Stimulated activated naive CD8-positive, alpha-beta T cell treated with anti-CD3 and anti-CD28 coated beads, Interleukin-15, Interleukin-2, amounts not matched to agents 100 ng/mL and 50 ng/mL, for 24 hours (primary cell): ENCODE measurements around the gene GPS1.

ENCODE experiments used
- H3K27ac Mint-ChIP-seq: one replicate; pipeline ENCODE4 v1.8.0; 2021; ENCODE audit warnings: mild to moderate bottlenecking, mixed read lengths
- H3K27me3 Mint-ChIP-seq: one replicate; pipeline ENCODE4 v1.8.0; 2021; ENCODE audit warnings: mixed read lengths
- H3K36me3 Mint-ChIP-seq: one replicate; pipeline ENCODE4 v1.8.0; 2021; ENCODE audit warnings: low read depth, mixed read lengths
- H3K4me1 Mint-ChIP-seq: one replicate; pipeline ENCODE4 v1.8.0; 2021; ENCODE audit warnings: low read depth, mixed read lengths
- H3K4me3 Mint-ChIP-seq: one replicate; pipeline ENCODE4 v1.8.0; 2021; ENCODE audit warnings: mild to moderate bottlenecking, mixed read lengths
- H3K9me3 Mint-ChIP-seq: one replicate; pipeline ENCODE4 v1.8.0; 2021; ENCODE audit warnings: mixed read lengths

GPS1 gene

GRCh38 chr17:82086941-82087906 is 35.5 kb downstream of the GPS1 start:
- Mint-ChIP-seq H3K4me1 (no peaks in the 10 kb centered on the region), H3K9me3 (no peaks in the 10 kb centered on the region)

GRCh38 chr17:82087961-82088837 is 36.5 kb downstream of the GPS1 start:
- Mint-ChIP-seq H3K27me3 (no peaks in the 10 kb centered on the region), H3K4me3 (no peak overlapping the region), H3K27ac (no peak overlapping the region), H3K9me3 (no peaks in the 10 kb centered on the region), H3K4me1 (no peaks in the 10 kb centered on the region), H3K36me3 (peaks cover 6% of the 10 kb centered on the region)

More at GRCh38 chr17:82086941-82087906, 35.5 kb downstream of the GPS1 start:
- Mint-ChIP-seq H3K36me3 (peaks cover 4% of the 10 kb centered on the region), H3K27ac (no peak overlapping the region), H3K27me3 (no peaks in the 10 kb centered on the region), H3K4me3 (no peak overlapping the region)

- Mint-ChIP-seq H3K36me3 (peaks cover 8% of the 10 kb centered on the region), H3K27ac (no peak overlapping the region), H3K9me3 (no peaks in the 10 kb centered on the region), H3K4me3 (no peak overlapping the region), H3K4me1 (no peaks in the 10 kb centered on the region), H3K27me3 (no peaks in the 10 kb centered on the region)
These were observed 37.4 kb downstream of the GPS1 start for GRCh38 chr17:82088838-82089722.

- no peaks in the 10 kb centered on the region for H3K4me1 Mint-ChIP-seq
- H3K36me3 Mint-ChIP-seq = peaks cover 8% of the 10 kb centered on the region
- no peaks in the 10 kb centered on the region for H3K9me3 Mint-ChIP-seq
- H3K4me3 Mint-ChIP-seq = no peak overlapping the region
- no peaks in the 10 kb centered on the region for H3K27me3 Mint-ChIP-seq
- no peak overlapping the region for H3K27ac Mint-ChIP-seq
These were observed 38.2 kb downstream of the GPS1 start for GRCh38 chr17:82089723-82090548.

GRCh38 chr17:82090549-82091263 is 39.0 kb downstream of the GPS1 start:
- no peak overlapping the region for H3K4me3 Mint-ChIP-seq
- no peak overlapping the region for H3K27ac Mint-ChIP-seq
- H3K36me3 Mint-ChIP-seq = peaks cover 8% of the 10 kb centered on the region
- H3K27me3 Mint-ChIP-seq = no peaks in the 10 kb centered on the region
- H3K4me1 Mint-ChIP-seq = no peaks in the 10 kb centered on the region
- H3K9me3 Mint-ChIP-seq = no peaks in the 10 kb centered on the region

- H3K9me3 Mint-ChIP-seq = no peaks in the 10 kb centered on the region
- H3K27me3 Mint-ChIP-seq = no peaks in the 10 kb centered on the region
- H3K36me3 Mint-ChIP-seq = peaks cover 8% of the 10 kb centered on the region
- no peak overlapping the region for H3K4me3 Mint-ChIP-seq
- H3K4me1 Mint-ChIP-seq = peaks cover 3% of the 10 kb centered on the region
- H3K27ac Mint-ChIP-seq = no peak overlapping the region
These were observed 39.8 kb downstream of the GPS1 start for GRCh38 chr17:82091264-82092066.

GRCh38 chr17:82092094-82092586 is 40.4 kb downstream of the GPS1 start:
- no peaks in the 10 kb centered on the region for H3K27me3 Mint-ChIP-seq
- H3K36me3 Mint-ChIP-seq = peaks cover 8% of the 10 kb centered on the region
- H3K27ac Mint-ChIP-seq = no peak overlapping the region
- H3K4me1 Mint-ChIP-seq = peaks cover 3% of the 10 kb centered on the region
- H3K9me3 Mint-ChIP-seq = no peaks in the 10 kb centered on the region
- no peak overlapping the region for H3K4me3 Mint-ChIP-seq

GRCh38 chr17:82092628-82092994 is 40.9 kb downstream of the GPS1 start:
- Mint-ChIP-seq H3K4me1 (peaks cover 3% of the 10 kb centered on the region), H3K36me3 (peaks cover 8% of the 10 kb centered on the region), H3K9me3 (no peaks in the 10 kb centered on the region), H3K4me3 (no peak overlapping the region), H3K27me3 (no peaks in the 10 kb centered on the region), H3K27ac (no peak overlapping the region)

- H3K4me1 Mint-ChIP-seq = peaks cover 3% of the 10 kb centered on the region
- peaks cover 6% of the 10 kb centered on the region for H3K36me3 Mint-ChIP-seq
- H3K27me3 Mint-ChIP-seq = no peaks in the 10 kb centered on the region
- no peaks in the 10 kb centered on the region for H3K9me3 Mint-ChIP-seq
- H3K27ac Mint-ChIP-seq = no peak overlapping the region
- no peak overlapping the region for H3K4me3 Mint-ChIP-seq
These were observed 41.5 kb downstream of the GPS1 start for GRCh38 chr17:82092995-82093751.

- H3K9me3 Mint-ChIP-seq = no peaks in the 10 kb centered on the region
- H3K4me3 Mint-ChIP-seq = peak overlapping the region; percentile 79
- peaks cover 4% of the 10 kb centered on the region for H3K36me3 Mint-ChIP-seq
These were observed 43.5 kb downstream of the GPS1 start for GRCh38 chr17:82094931-82095776.

More at GRCh38 chr17:82094931-82095776, 43.5 kb downstream of the GPS1 start:
- H3K4me1 Mint-ChIP-seq = peaks cover 8% of the 10 kb centered on the region
- H3K27ac Mint-ChIP-seq = no peak overlapping the region
- no peaks in the 10 kb centered on the region for H3K27me3 Mint-ChIP-seq
